HG03135 (cell line): ENCODE measurements around the gene ASTN2.
"Not testable (repeated sequence)": the region's sequence is repeated elsewhere in the genome, so short reads cannot be mapped to it uniquely, and the experiment has no call there.

ENCODE experiments used
- ATAC-seq: cut with Tn5 transposase; IDR thresholded peaks from one replicate; pipeline ENCODE4 v1.9.1; 2021; ENCODE audit warnings: mild to moderate bottlenecking, moderate library complexity; ENCODE audit not compliant: unreplicated experiment

Gene ASTN2

GRCh38 chr9:116891424-116891823, 523.4 kb downstream of the ASTN2 start:
- no peak for ATAC-seq

GRCh38 chr9:116888476-116888875, 526.4 kb downstream of the ASTN2 start:
- ATAC-seq = not testable (repeated sequence)

GRCh38 chr9:116888066-116888465, 526.8 kb downstream of the ASTN2 start:
- no peak for ATAC-seq

GRCh38 chr9:116883676-116884075, 531.2 kb downstream of the ASTN2 start:
- ATAC-seq = no peak

DNA sequence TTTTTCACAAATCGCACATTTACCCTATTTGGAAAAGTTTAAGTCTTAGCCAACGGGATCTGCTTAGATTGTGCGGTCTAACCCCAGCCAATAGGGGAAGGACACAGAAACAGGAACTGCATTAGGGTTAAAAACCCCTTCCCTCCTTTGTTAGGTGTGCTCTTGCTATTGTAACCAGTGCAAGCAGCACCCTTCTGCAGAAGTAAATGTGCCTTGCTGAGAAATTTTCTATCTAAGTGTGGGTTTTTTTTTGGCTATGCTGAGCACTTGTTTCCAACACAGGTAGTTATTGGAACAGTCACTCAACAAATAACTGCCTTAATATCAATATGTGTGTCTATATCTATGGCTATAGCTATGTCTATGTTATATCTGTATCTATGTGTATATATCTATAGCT, 537.8 kb downstream of the ASTN2 start:
- no peak for ATAC-seq

- no peak for ATAC-seq
These were observed 539.3 kb downstream of the ASTN2 start for GRCh38 chr9:116875576-116875975.

DNA sequence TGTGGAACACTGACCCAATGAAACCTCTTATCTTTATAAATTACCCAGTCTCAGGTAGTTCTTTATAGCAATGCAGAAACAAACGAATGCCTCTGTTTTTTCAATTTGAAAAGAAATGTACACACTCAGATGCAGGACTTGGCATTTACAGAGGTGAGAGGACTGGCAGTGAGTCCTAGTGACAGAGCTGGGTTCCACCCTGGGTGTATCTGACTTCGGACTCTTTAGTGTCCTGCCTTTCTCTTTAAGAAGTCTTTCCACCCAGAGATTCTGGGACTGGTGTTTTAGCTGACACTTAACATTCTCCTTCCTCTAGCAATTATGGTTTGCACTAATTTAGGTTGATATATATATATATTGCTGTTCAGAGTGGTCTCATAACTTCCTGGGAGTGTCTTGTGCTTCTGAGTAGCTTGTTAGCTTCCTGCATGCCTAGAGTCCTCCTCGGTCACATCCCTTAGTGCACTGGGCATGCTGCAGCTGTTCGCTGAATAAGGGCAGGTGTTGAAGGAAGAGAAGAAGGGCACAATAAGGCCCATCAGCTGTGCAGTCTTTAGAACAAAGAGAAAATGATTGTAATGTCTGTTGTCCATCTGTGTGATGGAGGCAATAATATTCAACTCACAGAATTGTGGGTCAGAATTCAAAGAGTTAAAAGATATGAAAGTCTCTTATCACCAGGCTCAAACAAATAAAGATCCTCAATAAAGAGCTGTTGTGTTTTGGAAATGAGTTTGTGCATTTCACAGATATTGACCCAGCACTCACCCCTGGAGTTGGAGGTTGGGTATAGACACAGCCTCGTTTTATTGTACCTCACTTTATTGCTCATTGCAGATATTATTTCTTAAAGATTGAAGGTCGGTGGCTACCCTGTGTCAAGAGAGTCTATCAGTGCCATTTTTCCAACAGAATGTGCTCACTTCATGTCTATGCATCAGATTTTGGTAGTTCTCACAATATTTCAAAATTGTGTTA, 540.6 kb downstream of the ASTN2 start:
- no peak for ATAC-seq

GRCh38 chr9:116873491-116873890, 541.4 kb downstream of the ASTN2 start:
- no peak for ATAC-seq

DNA sequence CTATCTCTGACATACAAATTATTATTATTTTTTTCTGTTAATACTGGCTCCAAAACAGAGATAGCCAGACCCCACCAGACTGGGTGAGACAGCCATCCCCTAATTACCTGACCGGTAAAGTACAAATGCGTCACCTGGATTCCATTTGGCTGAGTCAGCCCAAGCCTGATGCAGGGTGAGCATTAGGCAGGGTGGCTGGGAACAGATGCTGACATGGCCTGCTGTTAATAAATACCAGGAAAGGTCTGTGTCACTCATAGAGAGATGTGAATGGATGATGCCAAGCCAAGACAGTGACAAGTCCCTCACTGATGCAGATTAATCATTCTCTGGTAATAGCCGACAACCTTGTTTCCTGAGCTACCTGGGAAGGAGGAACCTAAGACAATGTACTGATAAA, 544.3 kb downstream of the ASTN2 start:
- ATAC-seq = no peak

DNA sequence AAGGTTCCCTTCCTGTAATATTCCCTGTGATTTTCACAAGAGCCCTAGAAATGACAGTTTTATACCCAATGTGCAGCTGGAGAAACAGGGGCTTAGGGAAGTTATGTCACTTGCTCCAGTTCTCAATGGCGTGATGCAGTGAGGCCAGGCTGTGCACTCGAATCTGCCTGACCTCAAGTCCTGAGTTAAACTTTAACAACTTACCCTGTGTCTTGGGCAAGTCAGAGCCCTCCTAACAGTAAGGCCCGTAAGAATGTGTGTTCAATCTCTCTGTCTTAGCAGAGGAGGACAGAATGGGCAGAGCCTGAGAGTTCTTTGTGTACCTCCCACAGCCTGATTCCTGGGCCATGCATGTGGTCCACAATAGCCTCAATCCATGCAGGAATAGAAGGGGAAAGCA, 546.7 kb downstream of the ASTN2 start:
- ATAC-seq = no peak

DNA sequence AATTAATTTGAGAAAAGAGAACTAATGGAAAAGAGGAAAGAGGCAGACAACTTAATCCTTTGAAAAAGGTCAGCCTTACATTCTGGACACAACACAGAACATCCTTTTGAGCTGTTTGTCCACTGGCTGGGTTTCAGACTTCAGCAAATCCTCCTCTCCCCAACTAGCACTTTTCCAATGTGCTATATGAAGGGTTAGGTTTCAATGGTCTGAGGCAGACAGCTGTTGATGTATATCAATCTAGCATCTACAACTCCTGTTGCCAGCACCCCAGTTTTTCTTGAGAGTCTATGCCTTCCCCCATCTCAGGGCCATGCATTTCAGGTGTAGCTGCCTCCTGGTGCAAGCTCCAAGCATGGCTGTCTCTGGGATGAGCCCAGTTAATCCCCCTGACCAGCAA, 553.5 kb downstream of the ASTN2 start:
- no peak for ATAC-seq

DNA sequence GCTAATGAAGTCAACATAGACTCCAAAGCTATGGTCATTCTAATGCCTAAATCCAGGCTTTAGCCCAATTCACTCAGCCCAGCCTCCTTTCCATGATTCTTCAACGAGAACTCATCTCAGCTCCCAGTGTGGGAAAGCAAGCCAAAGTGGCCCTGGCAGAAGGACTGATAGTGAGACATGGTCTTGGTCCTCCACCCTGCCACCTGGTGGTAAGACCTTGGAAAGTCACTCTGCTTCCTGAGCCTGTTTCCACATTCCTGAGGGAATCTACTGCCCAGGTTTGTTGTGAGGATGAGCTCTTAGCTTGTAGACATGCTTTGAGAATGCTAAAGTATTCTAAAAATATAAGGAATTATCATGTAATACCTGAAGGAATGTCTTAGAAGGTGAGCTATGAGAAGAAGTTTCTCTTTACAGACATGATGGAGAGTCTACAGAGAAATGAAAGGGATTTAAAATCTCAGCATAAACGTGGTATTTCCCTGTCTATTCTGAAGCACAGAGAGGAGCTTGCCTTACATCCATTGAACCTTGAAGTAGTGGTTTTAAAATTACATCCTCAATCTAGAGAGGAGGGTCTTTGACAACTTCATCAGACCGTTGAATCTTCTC, 554.2 kb downstream of the ASTN2 start:
- ATAC-seq = peak; percentile 57

GRCh38 chr9:116859763-116860162, 555.1 kb downstream of the ASTN2 start:
- ATAC-seq = no peak

GRCh38 chr9:116857321-116857720, 557.5 kb downstream of the ASTN2 start:
- no peak for ATAC-seq

GRCh38 chr9:116855881-116856662, 558.8 kb downstream of the ASTN2 start:
- no peak for ATAC-seq

- no peak for ATAC-seq
These were observed 565.1 kb downstream of the ASTN2 start for GRCh38 chr9:116849721-116850120.

GRCh38 chr9:116844621-116845020, 570.2 kb downstream of the ASTN2 start:
- no peak for ATAC-seq

GRCh38 chr9:116843863-116844620, 570.8 kb downstream of the ASTN2 start:
- ATAC-seq = no peak

DNA sequence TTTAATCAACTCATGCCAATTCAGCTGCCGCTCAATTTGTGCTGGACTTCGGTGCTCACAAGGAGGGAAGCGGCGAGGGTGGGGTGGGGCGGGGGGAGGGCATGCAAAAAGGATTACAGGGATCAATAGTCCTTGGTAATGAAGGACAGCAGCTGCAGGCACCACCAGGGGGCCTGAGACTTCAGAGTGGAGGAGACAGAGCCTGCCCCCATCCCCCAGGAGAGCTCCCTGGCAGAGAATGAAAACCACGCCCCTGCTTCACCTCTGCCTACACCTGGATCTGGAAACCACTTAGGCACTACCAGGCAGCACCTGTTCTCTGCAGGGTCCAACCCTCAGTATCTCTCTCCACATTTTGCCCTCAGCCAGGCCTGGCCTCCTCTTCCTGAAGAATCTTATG, 572.2 kb downstream of the ASTN2 start:
- no peak for ATAC-seq

GRCh38 chr9:116838468-116838867, 576.4 kb downstream of the ASTN2 start:
- not testable (repeated sequence) for ATAC-seq
